Activated T-cell treated with anti-CD3 and anti-CD28 coated beads for 24 hours (primary cell): Measurements from ENCODE around the gene THY1.

Experiments
- DNase-seq: peaks from one replicate; pipeline ENCODE4 v3.0.0-alpha.2; 2020; ENCODE audit warnings: low read depth

THY1 gene

GRCh38 chr11:119370486-119371046, 52.4 kb downstream of the THY1 start:
- no peak for DNase-seq

- no peak for DNase-seq
These were observed 53.6 kb downstream of the THY1 start for GRCh38 chr11:119369132-119369925.

DNA sequence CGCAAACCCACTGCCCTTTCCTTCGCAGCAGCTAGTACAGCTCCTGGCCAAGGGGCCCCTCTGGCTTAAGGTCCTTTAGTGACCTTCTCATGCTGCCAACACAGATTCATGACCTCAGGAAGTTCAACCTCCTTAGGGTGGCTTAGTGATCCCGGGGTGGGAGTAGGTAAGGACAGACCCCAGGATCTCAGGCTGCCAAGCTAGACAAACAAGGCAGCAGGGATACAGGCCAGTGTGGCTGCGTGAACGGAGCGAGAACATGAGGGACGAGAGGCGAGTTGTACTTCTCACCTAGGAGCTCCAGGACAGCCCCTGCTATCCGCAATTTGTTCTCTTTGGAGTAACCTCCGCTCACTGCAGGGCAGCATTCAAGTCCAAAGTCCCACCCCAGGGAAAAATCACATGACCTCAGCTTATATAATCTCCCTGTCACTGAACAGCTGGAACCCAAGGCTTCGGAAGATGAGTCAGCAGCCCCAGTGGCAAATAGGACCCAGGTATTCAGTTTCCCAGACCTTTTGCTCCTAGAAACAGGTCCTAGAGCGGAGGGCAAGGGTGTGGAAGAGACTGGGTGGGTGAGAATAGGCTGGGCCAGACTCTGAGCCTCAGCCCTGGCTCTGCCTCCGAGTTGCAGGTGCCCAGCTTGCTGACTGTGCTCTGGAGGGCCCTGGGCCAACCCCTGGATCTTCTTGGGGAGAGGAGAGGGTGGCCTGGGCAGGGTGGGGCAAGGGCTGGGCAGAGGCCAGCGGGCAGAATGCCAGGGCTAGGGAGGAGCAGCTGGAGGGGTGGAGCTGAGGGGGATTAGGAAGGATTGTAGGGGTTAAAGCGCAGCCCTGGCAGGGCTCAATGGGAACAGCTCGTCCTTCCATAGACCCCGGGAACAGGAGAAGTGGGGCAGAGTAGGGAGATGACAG, 54.6 kb downstream of the THY1 start:
- no peak for DNase-seq

- DNase-seq, result no peak
These were observed 55.3 kb downstream of the THY1 start for GRCh38 chr11:119367661-119368120.
